H9 (cell line): ENCODE measurements around the gene PLD5. TPM values are rescaled to one million over a fixed set of nuclear protein-coding genes. Genes with fewer than 3 reads are reported as not detected.

Experiments
- DNase-seq: peaks from one replicate; pipeline ENCODE4 v3.0.0-alpha.2; 2017
- H2AFZ ChIP-seq: one replicate; pipeline ENCODE4 v1.6.1; 2013; ENCODE audit warnings: mild to moderate bottlenecking, low read length, control low read depth, moderate library complexity
- H2AK5ac ChIP-seq: 2 replicates; pipeline ENCODE4 v1.6.1; 2013; ENCODE audit warnings: low read length, control low read depth, mixed read lengths; ENCODE audit not compliant: insufficient read length
- H2BK120ac ChIP-seq: one replicate; pipeline ENCODE4 v1.6.1; 2013; ENCODE audit warnings: low read depth, mild to moderate bottlenecking, low read length, control low read depth, inconsistent platforms; ENCODE audit not compliant: poor library complexity, severe bottlenecking
- H2BK12ac ChIP-seq: 2 replicates; pipeline ENCODE4 v1.6.1; 2013; ENCODE audit warnings: low read length, control low read depth, mixed read lengths, low read depth; ENCODE audit not compliant: insufficient read length
- H2BK15ac ChIP-seq: 2 replicates; pipeline ENCODE4 v1.6.1; 2013; ENCODE audit warnings: low read depth, low read length, control low read depth
- H2BK20ac ChIP-seq: one replicate; pipeline ENCODE4 v1.6.1; 2013; ENCODE audit warnings: low read depth, mild to moderate bottlenecking, low read length, control low read depth, inconsistent platforms; ENCODE audit not compliant: poor library complexity, severe bottlenecking
- H2BK5ac ChIP-seq: 2 replicates; pipeline ENCODE4 v1.6.1; 2013; ENCODE audit warnings: low read length, control low read depth, mixed read lengths; ENCODE audit not compliant: insufficient read length
- H3K14ac ChIP-seq: 2 replicates; pipeline ENCODE4 v1.6.1; 2013; ENCODE audit warnings: low read length, control low read depth; ENCODE audit not compliant: insufficient read depth
- H3K18ac ChIP-seq: 2 replicates; pipeline ENCODE4 v1.6.1; 2013; ENCODE audit warnings: low read depth, mild to moderate bottlenecking, mixed read lengths, low read length, control low read depth; ENCODE audit not compliant: insufficient read length
- H3K23ac ChIP-seq: 2 replicates; pipeline ENCODE4 v1.6.1; 2013; ENCODE audit warnings: low read length, control low read depth, mixed read lengths, low read depth; ENCODE audit not compliant: insufficient read length
- H3K23me2 ChIP-seq: 2 replicates; pipeline ENCODE4 v1.6.1; 2013; ENCODE audit warnings: low read depth, mild to moderate bottlenecking, mixed read lengths, low read length, control low read depth; ENCODE audit not compliant: insufficient read length, poor library complexity, severe bottlenecking
- H3K27ac ChIP-seq: 2 replicates; pipeline ENCODE4 v1.5.1; 2013; ENCODE audit warnings: low read length, control low read depth, mixed read lengths, low read depth; ENCODE audit not compliant: insufficient read length
- H3K27me3 ChIP-seq: 2 replicates; pipeline ENCODE4 v1.6.1; 2013; ENCODE audit warnings: low read length, control low read depth, inconsistent platforms; ENCODE audit not compliant: insufficient read depth
- H3K4ac ChIP-seq: 2 replicates; pipeline ENCODE4 v1.6.1; 2013; ENCODE audit warnings: low read depth, mild to moderate bottlenecking, control low read depth, inconsistent platforms, low read length, moderate library complexity
- H3K4me1 ChIP-seq: 2 replicates; pipeline ENCODE4 v1.6.1; 2013; ENCODE audit warnings: low read length, control low read depth, inconsistent platforms; ENCODE audit not compliant: insufficient read depth
- H3K4me2 ChIP-seq: 2 replicates; pipeline ENCODE4 v1.6.1; 2013; ENCODE audit warnings: low read length, control low read depth, mixed read lengths; ENCODE audit not compliant: insufficient read length, insufficient read depth
- H3K56ac ChIP-seq: 2 replicates; pipeline ENCODE4 v1.6.1; 2013; ENCODE audit warnings: low read depth, mild to moderate bottlenecking, mixed read lengths, low read length, control low read depth; ENCODE audit not compliant: insufficient read length
- H3K79me1 ChIP-seq: 2 replicates; pipeline ENCODE4 v1.6.1; 2013; ENCODE audit warnings: low read depth, mild to moderate bottlenecking, moderate library complexity, low read length, control low read depth, inconsistent platforms; ENCODE audit not compliant: insufficient read depth, poor library complexity, severe bottlenecking
- H3K79me2 ChIP-seq: 2 replicates; pipeline ENCODE4 v1.6.1; 2013; ENCODE audit warnings: low read length, control low read depth, inconsistent platforms; ENCODE audit not compliant: insufficient read depth
- H3K9ac ChIP-seq: 2 replicates; pipeline ENCODE4 v1.6.1; 2013; ENCODE audit warnings: low read length, control low read depth, mixed read lengths; ENCODE audit not compliant: insufficient read length; ENCODE audit errors: extremely low read depth
- H3K9me3 ChIP-seq: one replicate; pipeline ENCODE4 v1.6.1; 2013; ENCODE audit warnings: low read depth, low read length, inconsistent platforms; ENCODE audit not compliant: control insufficient read depth
- H3T11ph ChIP-seq: one replicate; pipeline ENCODE4 v1.6.1; 2013; ENCODE audit warnings: mild to moderate bottlenecking, low read length, control low read depth, inconsistent platforms
- H4K20me1 ChIP-seq: one replicate; pipeline ENCODE4 v1.6.1; 2013; ENCODE audit not compliant: control insufficient read depth, insufficient read length, insufficient read depth
- H4K5ac ChIP-seq: 2 replicates; pipeline ENCODE4 v1.6.1; 2013; ENCODE audit warnings: low read depth, mild to moderate bottlenecking, mixed read lengths, low read length, control low read depth; ENCODE audit not compliant: insufficient read length
- H4K8ac ChIP-seq: replicated peaks from 2 replicates; pipeline ENCODE4 v1.6.1; 2013; ENCODE audit warnings: low read length, control low read depth, mixed read lengths, low read depth; ENCODE audit not compliant: insufficient read length
- H4K91ac ChIP-seq: 2 replicates; pipeline ENCODE4 v1.6.1; 2013; ENCODE audit warnings: low read depth, mild to moderate bottlenecking, moderate library complexity, mixed read lengths, low read length, control low read depth; ENCODE audit not compliant: insufficient read length
- H3K27ac Mint-ChIP-seq, 3 experiments: 2 replicates in 2 of 3; 3 replicates in 1 of 3; pipeline ENCODE4 v1.8.0; 2020 to 2021; ENCODE audit warnings: mixed read lengths in 3 of 3, mild to moderate bottlenecking in 1 of 3, moderate library complexity in 1 of 3
- H3K27me3 Mint-ChIP-seq: 2 replicates; pipeline ENCODE4 v1.8.0; 2021; ENCODE audit warnings: low read depth, mild to moderate bottlenecking, moderate library complexity, mixed read lengths
- H3K36me3 Mint-ChIP-seq, 3 experiments: 2 replicates in 2 of 3; 3 replicates in 1 of 3; pipeline ENCODE4 v1.8.0; 2020 to 2021; ENCODE audit warnings: low read depth in 3 of 3, mixed read lengths in 3 of 3; ENCODE audit not compliant: insufficient read depth in 1 of 3
- H3K4me1 Mint-ChIP-seq, 2 experiments: 2 replicates each; pipeline ENCODE4 v1.8.0; 2020; ENCODE audit warnings: mixed read lengths in 2 of 2
- H3K4me3 Mint-ChIP-seq, 2 experiments: 2 replicates in 1 of 2; 3 replicates in 1 of 2; pipeline ENCODE4 v1.8.0; 2020 to 2021; ENCODE audit warnings: mild to moderate bottlenecking in 2 of 2, mixed read lengths in 2 of 2, moderate library complexity in 1 of 2
- H3K9me3 Mint-ChIP-seq, 2 experiments: 2 replicates in 1 of 2; 3 replicates in 1 of 2; pipeline ENCODE4 v1.8.0; 2020; ENCODE audit warnings: mild to moderate bottlenecking in 2 of 2, mixed read lengths in 2 of 2, moderate library complexity in 1 of 2
- WGBS: extraction: QIAGEN DNeasy Blood & Tissue Kit; methylation state at CpG from one replicate; pipeline ENCODE4 v1.1.7; 2013; ENCODE audit warnings: missing lambda C conversion rate, low lambda C conversion rate, mixed read lengths; ENCODE audit not compliant: insufficient read length; ENCODE audit errors: extremely low coverage; 5-methylcytosine and 5-hydroxymethylcytosine counted together
- long read RNA-seq: library from polyadenylated mRNA; unstranded; transcript quantifications from one replicate; pipeline ENCODE4 v2.0.0, GENCODE V29; 2020
- total RNA-seq: library from RNA; stranded (reverse); gene quantifications from 2 replicates; pipeline ENCODE4 v1.2.1, GENCODE V29; 2021
- TF ChIP-seq, protein P1 (sequence below): fragments of 200-600 bp; sonication (generic); conservative IDR thresholded peaks from 3 replicates; pipeline ENCODE4 v1.8.0; 2021; ENCODE audit warnings: antibody characterized with exemption, mild to moderate bottlenecking

The PLD5 gene
- 3.7 and 5.2 TPM in 2 replicates for total RNA-seq
- long read RNA-seq, full-length matches to known transcripts, result 6 of 19 reads
- long read RNA-seq, partial matches to known transcripts, result 5 of 19 reads
- long read RNA-seq, other reads (novel, unspliced or antisense), result 8 of 19 reads

- Histone ChIP-seq H2BK120ac (no peak within 1 kb of the TSS), H4K8ac (no peak within 1 kb of the TSS), H2AFZ (no peak within 1 kb of the TSS), H4K91ac (no peak within 1 kb of the TSS), H3K4ac (no peak within 1 kb of the TSS), H3K23ac (no peak within 1 kb of the TSS), H3K27me3 (peaks cover 11% of the 10 kb centered on the region), H3K23me2 (peaks cover 21% of the 10 kb centered on the region), H3K27ac (no peak within 1 kb of the TSS), H3K4me1 (no peaks in the 10 kb centered on the region), H3T11ph (no peak within 1 kb of the TSS), H3K9ac (peak within 1 kb of the TSS; percentile 5), H3K56ac (no peak within 1 kb of the TSS), H2AK5ac (no peak within 1 kb of the TSS), H3K14ac (peak within 1 kb of the TSS; percentile 58; the same call in 1 of the 2 replicates), H3K9me3 (no peaks in the 10 kb centered on the region), H3K4me2 (peak within 1 kb of the TSS; percentile 79), H3K18ac (no peak within 1 kb of the TSS), H3K79me2 (no peaks in the 10 kb centered on the region), H4K20me1 (no peaks in the 10 kb centered on the region), H3K79me1 (no peaks in the 10 kb centered on the region), H2BK15ac (no peak within 1 kb of the TSS; the same call in 1 of the 2 replicates), H2BK20ac (no peak within 1 kb of the TSS), H2BK12ac (no peak within 1 kb of the TSS), H2BK5ac (no peak within 1 kb of the TSS), H4K5ac (no peak within 1 kb of the TSS)
- Mint-ChIP-seq H3K27me3 (peaks cover 45% of the 10 kb centered on the region), H3K27ac (peak within 1 kb of the TSS in 1 of 3 experiments; percentile 67; a peak in 2 of 7 replicates), H3K4me3 (peak within 1 kb of the TSS; percentile 82 to 93), H3K36me3 (no peaks in the 10 kb centered on the region; a peak in 2 of 7 replicates), H3K4me1 (peaks cover 13 to 19% of the 10 kb centered on the region in 2 experiments), H3K9me3 (no peaks in the 10 kb centered on the region)
- WGBS, result no CpG with 5 or more reads among the region's 77 CpGs
- TF ChIP-seq, protein P1, sequence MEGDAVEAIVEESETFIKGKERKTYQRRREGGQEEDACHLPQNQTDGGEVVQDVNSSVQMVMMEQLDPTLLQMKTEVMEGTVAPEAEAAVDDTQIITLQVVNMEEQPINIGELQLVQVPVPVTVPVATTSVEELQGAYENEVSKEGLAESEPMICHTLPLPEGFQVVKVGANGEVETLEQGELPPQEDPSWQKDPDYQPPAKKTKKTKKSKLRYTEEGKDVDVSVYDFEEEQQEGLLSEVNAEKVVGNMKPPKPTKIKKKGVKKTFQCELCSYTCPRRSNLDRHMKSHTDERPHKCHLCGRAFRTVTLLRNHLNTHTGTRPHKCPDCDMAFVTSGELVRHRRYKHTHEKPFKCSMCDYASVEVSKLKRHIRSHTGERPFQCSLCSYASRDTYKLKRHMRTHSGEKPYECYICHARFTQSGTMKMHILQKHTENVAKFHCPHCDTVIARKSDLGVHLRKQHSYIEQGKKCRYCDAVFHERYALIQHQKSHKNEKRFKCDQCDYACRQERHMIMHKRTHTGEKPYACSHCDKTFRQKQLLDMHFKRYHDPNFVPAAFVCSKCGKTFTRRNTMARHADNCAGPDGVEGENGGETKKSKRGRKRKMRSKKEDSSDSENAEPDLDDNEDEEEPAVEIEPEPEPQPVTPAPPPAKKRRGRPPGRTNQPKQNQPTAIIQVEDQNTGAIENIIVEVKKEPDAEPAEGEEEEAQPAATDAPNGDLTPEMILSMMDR, result no peak; the same call in 2 of the 3 replicates
- DNase-seq, result peak; percentile 62
These were observed at the start of gene PLD5 for GRCh38 chr1:242524571-242525359. TSS of gene PLD5 (minus strand) at chr1:242524697.
